H1 (cell line): ENCODE results near the gene C3orf20. TPM values are rescaled to one million over a fixed set of nuclear protein-coding genes. Genes with fewer than 3 reads are reported as not detected.

Experiments used
- KDM4A ChIP-seq: IDR thresholded peaks from one replicate; pipeline ENCODE4 v1.7.1; 2012; ENCODE audit warnings: low read depth, mild to moderate bottlenecking, moderate library complexity, low read length, inconsistent platforms; ENCODE audit not compliant: severe bottlenecking
- polyA plus RNA-seq, 7 experiments: library from polyadenylated mRNA; depleted of rRNA in 3 of 7; stranded (reverse) in 5 of 7; unstranded in 2 of 7; fragments of >200 nt in 5 of 7; fragments of 200-250 nt in 2 of 7; gene quantifications; 1 replicate in 5 of 7; 2 replicates in 1 of 7; 4 replicates in 1 of 7; pipeline versions ENCODE4 v1.2.1 to v1.2.3, GENCODE V29; 2011 to 2013; ENCODE audit warnings: missing spikeins in 2 of 7, mixed read lengths in 2 of 7
- total RNA-seq: library from RNA; stranded (reverse); fragmentation: NEBNext Ultra II Directional; extraction: Animal tissue kit (Norgen Biotek cat#: 25700); gene quantifications from 2 replicates; pipeline ENCODE4 v1.2.1, GENCODE V29; 2021

The C3orf20 gene
- total and polyA plus RNA-seq, 2 of the 8 experiments (the other 6 are each of a cell fraction or from before 2014, with no cell fraction given) = not detected

- no peak for TF ChIP-seq KDM4A
These were observed 145.2 kb downstream of the C3orf20 start (continued) for GRCh38 chr3:14820156-14820555.
